NB4 (cell line): Measurements from ENCODE around the gene RAG1.

ENCODE experiments used
- CTCF ChIP-seq: IDR thresholded peaks from one replicate; pipeline ENCODE4 v1.5.1; 2012; ENCODE audit warnings: low read depth, low read length
- MAX ChIP-seq: IDR thresholded peaks from 2 replicates; pipeline ENCODE4 v1.6.1; 2011; ENCODE audit warnings: low read depth, low read length

DNA sequence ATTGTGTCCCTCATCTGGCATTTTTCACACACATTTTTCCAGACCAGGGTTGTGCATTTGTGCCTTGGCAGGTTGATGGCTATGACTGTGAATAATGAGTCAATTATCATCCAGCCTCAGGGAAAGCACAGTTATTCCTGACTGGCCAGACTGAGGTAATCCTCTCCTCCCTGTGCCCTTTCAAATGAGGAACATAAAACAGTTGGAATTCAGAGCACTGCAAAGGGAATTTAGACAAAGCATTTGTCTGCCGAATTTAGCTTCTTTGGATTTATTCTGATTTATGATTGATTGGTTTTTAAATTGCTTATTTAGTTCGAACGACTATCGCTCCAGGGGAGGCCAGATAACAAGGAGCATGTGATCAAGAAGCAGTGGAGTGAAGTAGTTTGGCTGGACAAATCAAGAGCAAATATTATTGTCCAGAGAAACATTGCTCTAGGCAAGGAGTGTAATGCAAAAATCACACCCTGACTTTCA, 61.0 kb downstream of the RAG1 start:
- TF ChIP-seq MAX (no peak), CTCF (no peak)
